Lung microvascular endothelial cell (primary cell): ENCODE data around the gene CHIC2. TPM values are rescaled to one million over a fixed set of nuclear protein-coding genes. Genes with fewer than 3 reads are reported as not detected.

ENCODE experiments used
- DNase-seq, 2 donors: peaks; one replicate each; pipeline versions ENCODE4 v3.0.0 to v3.0.0-alpha.2; 2010; ENCODE audit warnings: low read depth in 2 of 2
- total RNA-seq: library from RNA; depleted of rRNA; stranded (reverse); fragments of >200 nt; gene quantifications from 2 replicates; pipeline ENCODE4 v1.2.1, GENCODE V29; 2014

The CHIC2 gene
- total RNA-seq, 1 donor from 2014 or later = 95.0 TPM

- no peak for DNase-seq
Observed at GRCh38 chr4:54093324-54094240, 29.2 kb upstream of the CHIC2 start.

- no peak for DNase-seq
Observed at GRCh38 chr4:54092405-54093323, 28.3 kb upstream of the CHIC2 start.

GRCh38 chr4:54091637-54092404, 27.4 kb upstream of the CHIC2 start:
- peak; percentile 76 to 81 for DNase-seq

- peak; percentile 42 to 49 for DNase-seq
Observed at GRCh38 chr4:54090804-54091623, 26.6 kb upstream of the CHIC2 start.

- DNase-seq = no peak
Observed at GRCh38 chr4:54090404-54090803, 26.0 kb upstream of the CHIC2 start.

GRCh38 chr4:54089875-54090274, 25.5 kb upstream of the CHIC2 start:
- no peak for DNase-seq

- peak; percentile 89 to 93 for DNase-seq
Observed at GRCh38 chr4:54085284-54085683, 20.9 kb upstream of the CHIC2 start.

- DNase-seq = peak; percentile 81 to 97
Observed at GRCh38 chr4:54082168-54082567, 17.8 kb upstream of the CHIC2 start.

- DNase-seq = peak in 1 of 2 donors; percentile 37
Observed at GRCh38 chr4:54077812-54078211, 13.4 kb upstream of the CHIC2 start.

- no peak for DNase-seq
Observed at GRCh38 chr4:54076673-54077072, 12.3 kb upstream of the CHIC2 start.

- DNase-seq = no peak
Observed at GRCh38 chr4:54074381-54074780, 10.0 kb upstream of the CHIC2 start.

GRCh38 chr4:54073271-54073880, 9.0 kb upstream of the CHIC2 start:
- DNase-seq = peak in 1 of 2 donors; percentile 25

GRCh38 chr4:54067166-54067565, 2.8 kb upstream of the CHIC2 start:
- DNase-seq = peak; percentile 76 to 87

- peak in 1 of 2 donors; percentile 45 for DNase-seq
Observed at GRCh38 chr4:54066718-54067129, 2.3 kb upstream of the CHIC2 start.

- DNase-seq = no peak
Observed at GRCh38 chr4:54066088-54066415, 1.6 kb upstream of the CHIC2 start.

- peak in 1 of 2 donors; percentile 62 for DNase-seq
Observed at GRCh38 chr4:54065282-54066087, 1.1 kb upstream of the CHIC2 start.

- peak; percentile 46 to 55 for DNase-seq
Observed at GRCh38 chr4:54063737-54064316, 578 bp downstream of the CHIC2 start.

- peak; percentile 61 to 86 for DNase-seq
Observed at GRCh38 chr4:54063229-54063628, 1.2 kb downstream of the CHIC2 start.

- DNase-seq = no peak
Observed at GRCh38 chr4:54062392-54062791, 2.0 kb downstream of the CHIC2 start.
